GM13977 (cell line): ENCODE measurements around the gene SGPL1.

Experiments
- DNase-seq: peaks from one replicate; pipeline ENCODE4 v3.0.0; 2012; ENCODE audit warnings: low spot score
- in situ Hi-C: fragments of 300-500 bp; cut with MboI; formaldehyde crosslinking; loops from one replicate; pipeline ENCODE4 v1.12.0; 2022; ENCODE audit warnings: low sequenced_read_pairs, low pct_unique_long_range_greater_than_20kb, mixed read lengths, inconsistent platforms; ENCODE audit not compliant: unreplicated experiment
- TF ChIP-seq, protein P1 (sequence below): IDR thresholded peaks from 2 replicates; pipeline ENCODE4 v1.5.1; 2012; ENCODE audit warnings: mild to moderate bottlenecking, control low read depth; ENCODE audit not compliant: insufficient read depth; ENCODE audit errors: extremely low read depth, missing control alignments

SGPL1 gene

DNA sequence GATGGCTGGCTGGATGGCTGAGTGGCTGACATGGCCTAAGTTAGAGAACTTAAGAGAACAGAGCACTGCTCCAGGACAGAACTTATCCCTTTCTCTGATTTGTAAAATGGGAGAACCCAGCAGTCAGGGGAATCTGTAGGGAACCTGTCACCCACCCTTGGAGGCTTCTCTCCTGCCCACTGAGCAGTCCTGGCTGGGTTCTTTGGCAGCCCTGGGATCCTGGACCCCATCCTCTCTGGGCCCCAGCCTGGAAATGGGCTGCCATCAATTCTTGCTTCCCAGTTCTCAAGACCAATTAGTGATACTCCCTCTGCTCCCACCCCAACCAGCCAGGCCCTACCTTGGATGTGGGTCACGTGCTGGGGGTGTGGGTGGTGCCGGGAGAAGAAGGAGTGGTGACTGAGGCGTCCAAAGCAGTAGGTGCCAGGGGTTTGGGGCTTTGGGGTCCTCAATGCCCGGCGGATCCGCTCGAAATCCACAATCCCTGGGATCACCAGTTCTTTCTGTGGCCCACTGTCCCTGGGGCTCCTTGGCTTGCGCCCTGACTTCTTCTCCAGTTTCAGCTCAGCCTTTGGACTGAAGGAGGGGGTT is 34.2 kb upstream of the SGPL1 start:
- in situ Hi-C loops = no loop called here
- TF ChIP-seq, protein P1, sequence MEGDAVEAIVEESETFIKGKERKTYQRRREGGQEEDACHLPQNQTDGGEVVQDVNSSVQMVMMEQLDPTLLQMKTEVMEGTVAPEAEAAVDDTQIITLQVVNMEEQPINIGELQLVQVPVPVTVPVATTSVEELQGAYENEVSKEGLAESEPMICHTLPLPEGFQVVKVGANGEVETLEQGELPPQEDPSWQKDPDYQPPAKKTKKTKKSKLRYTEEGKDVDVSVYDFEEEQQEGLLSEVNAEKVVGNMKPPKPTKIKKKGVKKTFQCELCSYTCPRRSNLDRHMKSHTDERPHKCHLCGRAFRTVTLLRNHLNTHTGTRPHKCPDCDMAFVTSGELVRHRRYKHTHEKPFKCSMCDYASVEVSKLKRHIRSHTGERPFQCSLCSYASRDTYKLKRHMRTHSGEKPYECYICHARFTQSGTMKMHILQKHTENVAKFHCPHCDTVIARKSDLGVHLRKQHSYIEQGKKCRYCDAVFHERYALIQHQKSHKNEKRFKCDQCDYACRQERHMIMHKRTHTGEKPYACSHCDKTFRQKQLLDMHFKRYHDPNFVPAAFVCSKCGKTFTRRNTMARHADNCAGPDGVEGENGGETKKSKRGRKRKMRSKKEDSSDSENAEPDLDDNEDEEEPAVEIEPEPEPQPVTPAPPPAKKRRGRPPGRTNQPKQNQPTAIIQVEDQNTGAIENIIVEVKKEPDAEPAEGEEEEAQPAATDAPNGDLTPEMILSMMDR = no peak
- no peak for DNase-seq

DNA sequence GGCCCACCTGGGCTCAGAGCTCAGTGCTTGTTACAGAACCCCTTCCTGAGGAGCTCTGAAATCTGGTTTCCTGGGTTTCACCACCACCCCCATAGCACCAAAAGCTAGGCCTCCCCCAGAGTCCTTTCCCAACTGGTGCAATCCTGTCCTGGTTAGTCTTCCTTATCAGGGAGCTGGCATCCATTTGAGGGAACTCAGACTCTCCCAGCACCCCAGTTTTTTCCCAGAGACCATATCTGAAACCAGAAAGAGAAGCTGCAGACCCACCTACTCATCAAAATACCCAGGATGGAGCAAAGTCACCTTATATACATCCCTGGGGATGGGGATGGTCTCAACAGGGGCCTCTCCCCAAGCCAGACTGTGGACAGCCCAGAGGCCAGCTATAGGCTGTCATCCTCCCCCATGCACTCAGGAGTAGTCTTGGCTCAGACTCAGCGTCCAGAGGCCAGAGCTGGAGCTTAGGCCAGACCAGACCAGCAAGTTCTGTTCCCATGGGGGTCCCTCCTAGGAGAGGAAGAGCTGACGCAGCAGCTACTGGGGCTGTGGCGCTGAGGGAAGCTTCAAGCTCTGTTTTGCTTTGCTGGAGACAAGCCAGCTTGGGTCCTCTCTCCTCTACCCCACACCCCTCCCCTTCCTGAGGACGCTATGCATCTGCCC is 33.5 kb upstream of the SGPL1 start:
- no peak for DNase-seq
- in situ Hi-C loops = no loop called here
- TF ChIP-seq, protein P1 = no peak

DNA sequence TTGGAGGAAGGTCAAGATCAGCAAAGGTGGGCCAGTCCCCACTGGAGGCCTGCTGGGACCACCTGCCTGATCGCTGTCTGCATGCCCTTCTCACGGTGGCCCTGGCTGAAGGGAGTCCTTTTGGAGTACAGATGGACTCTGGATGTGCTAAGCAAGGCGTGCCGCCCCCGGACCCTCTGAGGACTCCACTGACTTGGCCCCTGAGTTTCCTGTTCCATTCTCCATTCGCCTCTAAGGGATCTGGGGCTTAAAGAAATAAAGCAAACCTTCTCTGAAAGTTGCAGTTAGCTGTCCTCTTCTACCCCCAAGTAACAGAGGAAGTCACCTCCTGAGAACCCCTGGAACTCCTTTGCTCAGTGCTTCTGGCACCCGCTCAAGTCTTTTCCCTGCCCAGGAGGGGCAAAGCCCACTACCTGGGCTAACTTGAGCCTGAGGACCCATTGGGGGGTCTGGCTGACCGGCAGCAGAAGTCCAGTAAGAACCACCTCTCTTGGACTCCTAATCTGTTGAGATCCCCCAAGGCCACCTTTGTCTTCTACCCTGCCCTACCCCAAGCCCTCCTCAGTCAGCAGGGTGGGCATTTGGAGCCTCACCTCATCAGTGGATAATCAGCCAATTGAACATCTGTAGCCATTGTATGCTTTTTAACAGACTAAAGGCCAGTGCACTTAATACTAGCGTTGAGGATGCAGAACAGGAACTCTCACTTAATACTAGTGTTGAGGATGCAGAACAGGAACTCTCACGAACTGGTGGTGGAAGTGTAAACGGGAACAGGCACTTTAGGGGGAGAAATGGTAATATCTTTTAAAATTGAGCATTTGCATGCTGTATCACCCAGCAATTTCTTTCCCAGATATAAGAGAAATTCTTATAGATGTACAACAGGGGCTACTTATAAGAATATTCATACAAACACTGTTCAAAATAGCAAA is 32.7 kb upstream of the SGPL1 start:
- TF ChIP-seq, protein P1 = no peak
- DNase-seq = no peak
- in situ Hi-C loops = no loop called here

DNA sequence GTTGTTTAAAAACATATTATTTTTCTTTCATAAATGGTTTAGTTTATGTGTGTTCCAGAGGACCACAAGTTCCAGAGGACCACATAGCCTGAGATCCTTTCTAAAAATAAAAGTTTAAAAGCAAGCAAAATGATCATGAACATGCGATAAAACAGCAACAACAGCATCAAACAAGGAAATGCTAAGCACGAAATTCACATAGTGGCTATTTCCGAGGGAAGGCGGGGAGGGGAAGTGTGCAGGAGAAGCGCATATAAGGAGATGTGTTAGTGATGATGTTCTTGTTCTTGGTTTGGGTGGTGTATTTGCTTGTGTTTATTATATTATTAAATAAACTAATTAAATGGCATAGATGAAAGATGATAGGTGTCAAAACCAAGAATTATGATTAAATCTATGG is 31.7 kb upstream of the SGPL1 start:
- in situ Hi-C loops = no loop called here
- TF ChIP-seq, protein P1 = no peak
- DNase-seq = no peak

DNA sequence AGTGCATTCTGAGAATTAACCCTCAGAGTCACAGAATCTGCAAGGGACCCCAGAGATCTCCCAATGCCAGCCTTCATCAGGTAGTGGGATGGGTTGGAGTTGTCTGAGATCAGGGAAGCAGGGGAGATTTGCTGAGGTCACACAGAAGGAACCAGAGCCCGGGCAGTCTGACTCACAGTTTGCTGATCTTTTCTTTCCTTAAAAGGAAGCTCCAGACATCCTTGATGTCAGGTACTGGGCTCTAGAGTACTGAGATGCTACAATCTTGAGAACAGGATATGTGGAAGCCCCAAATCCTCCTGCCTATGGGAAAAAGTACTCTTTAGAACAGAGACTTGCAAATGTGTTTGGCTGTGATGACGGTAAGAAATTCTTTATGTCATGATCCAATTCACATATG is 31.3 kb upstream of the SGPL1 start:
- DNase-seq = no peak
- TF ChIP-seq, protein P1 = no peak
- in situ Hi-C loops = no loop called here

DNA sequence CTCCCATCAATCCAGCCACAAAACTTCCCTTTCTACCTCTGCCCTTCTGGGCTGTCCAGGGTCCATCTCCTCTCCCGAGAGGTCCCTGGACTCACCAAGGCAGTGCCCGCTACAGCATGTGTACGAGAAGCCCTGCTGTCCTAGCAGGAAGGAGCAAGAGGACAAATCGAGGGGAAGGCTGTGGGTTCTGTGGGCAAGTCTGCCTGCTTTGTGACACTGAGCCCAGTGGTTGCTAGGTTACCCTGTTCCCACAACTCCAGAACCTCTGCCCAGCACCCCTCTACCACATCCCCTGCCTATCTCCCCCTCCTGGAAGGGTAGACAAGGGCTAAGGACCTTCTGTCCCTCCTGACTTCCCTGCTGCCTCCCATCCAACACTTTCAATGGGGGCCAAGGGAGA is 30.6 kb upstream of the SGPL1 start, which contains the start of gene TBATA:
Gene TBATA (minus strand): TSS at position 188 of the 400 bp plus-strand sequence. CDS start 1,998 bp downstream, outside the sequence.
- in situ Hi-C loops = no loop called here
- no peak for DNase-seq
- TF ChIP-seq, protein P1 = no peak
